HG02678 (cell line): Measurements from ENCODE around the gene SKIC8.

Experiments used
- ATAC-seq: cut with Tn5 transposase; IDR thresholded peaks from one replicate; pipeline ENCODE4 v1.9.1; 2021; ENCODE audit warnings: mild to moderate bottlenecking, moderate library complexity; ENCODE audit not compliant: unreplicated experiment

The SKIC8 gene

DNA sequence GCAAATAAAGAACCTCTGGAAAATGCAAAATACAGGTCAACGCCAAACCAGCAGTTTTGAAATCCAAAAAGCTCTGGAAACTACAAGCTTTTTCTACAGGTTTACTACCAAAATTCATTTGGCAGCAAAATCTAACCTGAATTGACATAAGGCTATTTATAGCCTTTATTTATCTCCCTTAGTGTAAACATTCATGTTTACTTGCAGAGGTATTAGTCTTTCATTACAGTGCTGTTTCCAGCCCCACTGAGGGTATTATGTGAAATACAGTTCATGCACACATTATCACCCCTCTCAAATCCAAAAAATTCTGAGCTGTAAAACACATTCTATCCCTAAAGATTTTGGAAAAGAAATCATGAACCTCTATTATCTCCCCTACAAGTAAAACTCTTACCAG is 7.2 kb downstream of the SKIC8 start:
- ATAC-seq = no peak

DNA sequence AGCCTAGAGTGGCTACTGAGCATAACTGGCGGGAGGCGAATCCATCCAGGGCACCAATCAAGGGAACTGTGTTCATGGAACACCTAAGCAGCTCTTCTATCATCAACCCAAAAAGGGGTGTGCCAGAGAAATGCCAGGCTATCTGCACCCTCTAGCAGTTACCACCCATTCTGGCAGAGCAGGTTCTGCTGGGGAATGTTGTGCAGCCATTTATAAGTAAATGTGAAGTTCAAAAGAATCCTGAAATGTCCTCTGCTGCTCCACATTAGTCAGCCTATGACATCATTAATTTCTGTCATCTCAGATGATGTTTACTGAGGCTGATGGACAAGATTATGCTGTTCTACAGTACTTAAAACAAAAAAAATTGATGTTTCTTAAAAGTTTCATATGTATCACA is 7.7 kb downstream of the SKIC8 start:
- ATAC-seq = no peak

DNA sequence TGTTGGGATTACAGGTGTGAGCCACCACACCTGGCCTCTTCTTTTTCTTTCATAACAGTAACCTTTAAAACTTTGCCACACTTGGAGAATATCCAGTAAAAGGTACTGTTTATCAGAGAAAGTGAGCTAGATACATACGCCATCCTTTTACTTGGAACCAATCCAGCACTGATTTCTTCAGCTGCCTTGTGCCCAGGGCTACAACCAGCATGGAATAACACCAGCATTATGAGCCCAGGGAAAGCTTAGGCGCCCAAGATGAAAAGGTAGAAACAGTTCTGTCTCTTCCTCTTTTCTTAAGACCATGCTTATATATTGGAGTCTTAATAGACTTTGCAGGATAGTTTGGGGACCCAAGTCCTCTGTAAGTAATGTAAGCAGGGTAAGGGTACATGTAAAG is 8.4 kb downstream of the SKIC8 start:
- no peak for ATAC-seq

- ATAC-seq = no peak
These were observed 9.2 kb downstream of the SKIC8 start for GRCh38 chr15:78290222-78290621.

DNA sequence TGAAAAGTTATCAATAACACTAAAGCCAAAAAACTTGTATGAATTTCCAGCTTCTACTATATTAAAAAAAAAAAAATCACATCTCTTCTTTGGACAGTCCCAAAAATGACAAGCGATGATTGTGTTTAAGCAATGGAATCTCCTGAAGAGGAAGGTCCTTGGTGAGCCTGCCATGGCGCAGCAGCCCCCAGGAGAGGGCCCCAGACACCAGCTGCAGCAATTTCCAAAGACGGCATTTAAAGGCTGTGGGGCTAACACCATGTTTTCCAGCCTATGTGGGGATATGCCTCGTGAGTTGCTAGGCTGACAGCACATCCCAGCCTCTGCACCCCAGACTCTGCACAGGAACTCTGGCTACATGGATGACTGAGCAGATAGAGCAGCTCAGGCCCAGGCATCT is 14.7 kb downstream of the SKIC8 start:
- ATAC-seq = no peak

DNA sequence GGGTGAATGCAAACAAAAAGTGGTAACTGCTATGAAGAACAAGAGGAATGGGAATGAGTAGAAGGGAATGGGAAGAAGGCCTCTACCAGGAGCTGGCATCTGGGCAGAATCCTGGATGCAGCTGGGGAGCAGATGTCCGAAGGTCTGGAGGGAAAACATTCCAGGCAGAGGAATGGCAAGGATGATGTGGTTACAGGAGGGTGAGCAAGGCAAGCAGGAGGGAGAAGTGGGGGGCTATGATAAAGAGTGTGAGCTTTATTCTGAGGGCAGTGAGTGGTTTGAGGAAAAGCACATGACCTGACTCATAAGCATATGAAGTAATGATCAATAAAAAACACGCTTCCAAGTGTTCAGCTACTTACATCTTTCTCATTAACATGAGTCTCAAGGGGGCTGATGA is 17.1 kb downstream of the SKIC8 start:
- no peak for ATAC-seq

DNA sequence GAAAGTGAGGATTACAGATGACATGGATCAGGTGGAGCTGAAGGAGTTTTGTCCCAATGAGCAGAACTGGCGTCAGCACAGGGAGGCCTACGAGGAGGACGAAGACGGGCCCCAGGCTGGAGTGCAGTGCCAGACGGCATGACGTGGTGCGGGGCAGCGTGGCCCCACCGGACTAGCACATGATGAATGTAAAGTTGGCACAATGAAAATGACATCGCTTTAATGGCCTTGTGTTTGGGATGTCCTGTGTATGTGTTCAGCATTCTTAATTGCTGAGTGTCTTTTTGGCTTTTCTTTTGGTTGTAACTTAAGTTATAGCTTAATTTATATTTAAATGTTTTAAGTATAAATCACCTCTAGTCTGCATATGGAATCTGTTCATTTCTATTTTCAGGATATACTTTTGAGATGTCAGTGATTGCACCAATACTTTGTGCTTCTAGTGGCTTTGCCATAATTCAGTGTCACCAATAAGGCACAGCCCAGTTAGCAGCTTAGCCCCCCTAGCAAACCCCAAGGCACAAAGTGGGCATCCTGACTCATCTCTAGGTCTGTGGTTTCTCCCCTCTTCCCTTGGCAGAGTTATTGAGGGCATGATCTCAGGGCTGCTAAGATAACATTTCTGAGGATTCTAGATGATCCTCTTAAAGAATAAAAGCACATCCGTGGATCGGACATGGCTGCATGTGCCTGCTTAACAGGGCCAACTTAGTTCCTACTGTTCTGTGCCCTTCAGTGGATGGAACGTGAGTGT is 18.9 kb downstream of the SKIC8 start:
- no peak for ATAC-seq

DNA sequence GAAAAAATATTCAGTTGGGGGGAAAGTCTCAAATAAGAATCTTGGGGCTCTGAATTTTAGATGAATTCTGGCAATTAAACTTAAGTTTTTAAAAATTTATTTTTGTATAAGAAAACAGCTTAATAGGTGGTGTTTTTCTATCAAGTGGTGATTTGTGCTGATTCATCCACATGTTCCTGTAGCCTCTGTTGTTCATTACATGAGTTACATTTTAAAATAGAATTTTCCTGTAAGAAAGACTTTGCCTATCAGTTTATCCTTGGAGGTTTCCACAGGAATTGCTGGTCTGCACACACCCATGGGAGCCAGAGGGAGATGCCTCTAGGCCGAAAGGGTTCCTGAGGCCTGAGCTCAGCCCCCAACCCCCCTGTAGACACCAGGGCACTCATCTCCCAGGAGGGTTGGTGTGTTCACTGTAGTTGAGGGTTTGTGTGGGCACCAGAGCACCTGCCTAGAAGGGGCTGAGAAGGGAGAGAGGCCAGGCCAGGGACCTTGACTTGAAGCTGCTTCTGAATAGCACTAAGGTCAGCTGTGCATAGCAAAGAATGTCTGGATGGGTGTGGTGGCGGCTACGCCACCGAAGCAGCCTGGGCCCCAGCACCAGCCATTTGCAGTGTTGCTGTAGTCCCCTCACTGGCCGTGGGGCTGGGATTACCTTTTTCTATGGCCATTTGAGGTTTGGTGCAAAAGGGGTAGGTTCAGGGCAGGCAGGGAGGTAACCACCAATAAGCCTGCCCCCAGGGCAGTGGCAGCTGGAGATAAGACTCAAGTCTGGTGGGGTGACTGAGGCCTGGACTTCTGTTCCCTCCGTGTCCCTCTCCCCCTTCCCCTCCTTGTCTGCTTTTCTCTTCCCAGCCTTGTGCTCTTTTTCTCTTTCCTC is 23.1 kb downstream of the SKIC8 start:
- no peak for ATAC-seq

DNA sequence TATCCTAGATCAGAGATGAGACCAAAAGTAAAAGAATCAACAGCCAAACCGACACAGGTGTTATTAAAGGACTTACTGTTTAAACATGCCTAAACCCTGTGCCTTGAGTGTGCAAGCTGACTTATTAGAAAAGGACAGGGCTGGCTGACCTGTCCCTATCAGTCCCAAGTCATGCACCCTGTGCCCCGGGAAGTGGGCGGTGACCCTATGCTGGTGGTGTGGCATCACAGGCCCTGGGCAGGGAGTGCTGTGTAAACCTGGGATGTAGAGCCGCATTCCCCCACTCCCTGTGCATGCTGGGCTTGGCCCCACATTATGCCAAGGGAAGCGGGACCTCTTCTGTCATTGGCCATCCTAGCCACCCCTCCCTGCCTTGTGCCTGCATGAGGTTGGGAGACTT is 24.4 kb downstream of the SKIC8 start:
- ATAC-seq = no peak

- ATAC-seq = no peak
These were observed 26.6 kb downstream of the SKIC8 start for GRCh38 chr15:78272776-78273175.

DNA sequence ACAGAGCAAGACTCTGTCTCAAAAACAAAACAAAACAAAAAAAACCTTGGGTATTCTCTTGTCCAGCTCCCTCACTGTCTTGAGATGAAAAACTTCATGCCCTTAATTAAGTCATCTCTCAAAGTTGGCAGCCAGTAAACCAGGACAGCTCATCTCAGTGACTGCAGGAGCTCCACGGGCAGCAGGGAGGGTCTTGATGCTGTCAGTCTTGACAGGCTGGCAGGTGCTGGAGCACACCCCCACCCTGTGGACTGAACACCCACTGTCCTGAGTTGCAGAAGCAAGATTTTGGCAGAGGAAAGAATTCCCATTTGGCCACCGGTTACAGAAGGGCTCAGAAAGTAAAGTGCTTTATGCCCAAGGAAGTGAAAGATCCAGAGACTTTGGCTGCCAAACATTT is 27.1 kb downstream of the SKIC8 start:
- no peak for ATAC-seq

DNA sequence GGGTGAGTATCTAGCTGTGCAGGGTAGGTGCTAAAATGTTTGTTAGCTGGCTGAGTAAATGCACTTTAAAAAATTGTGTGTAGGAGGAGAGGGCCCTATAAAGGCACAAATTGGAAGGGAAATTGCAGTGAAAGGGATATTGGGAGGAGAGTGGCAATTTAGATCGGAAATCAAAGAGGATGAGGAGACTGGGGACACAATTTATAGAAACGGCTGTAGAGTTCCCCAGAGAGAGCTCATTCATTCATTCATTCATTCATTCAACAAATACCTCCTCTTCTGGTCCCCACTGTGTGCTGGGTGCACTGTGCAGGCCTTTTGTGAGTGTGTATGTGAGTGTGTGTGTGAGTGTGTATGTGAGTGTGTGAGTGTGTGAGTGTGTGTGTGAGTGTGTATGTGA is 32.6 kb downstream of the SKIC8 start:
- no peak for ATAC-seq

GRCh38 chr15:78266229-78266628 is 33.2 kb downstream of the SKIC8 start:
- no peak for ATAC-seq

DNA sequence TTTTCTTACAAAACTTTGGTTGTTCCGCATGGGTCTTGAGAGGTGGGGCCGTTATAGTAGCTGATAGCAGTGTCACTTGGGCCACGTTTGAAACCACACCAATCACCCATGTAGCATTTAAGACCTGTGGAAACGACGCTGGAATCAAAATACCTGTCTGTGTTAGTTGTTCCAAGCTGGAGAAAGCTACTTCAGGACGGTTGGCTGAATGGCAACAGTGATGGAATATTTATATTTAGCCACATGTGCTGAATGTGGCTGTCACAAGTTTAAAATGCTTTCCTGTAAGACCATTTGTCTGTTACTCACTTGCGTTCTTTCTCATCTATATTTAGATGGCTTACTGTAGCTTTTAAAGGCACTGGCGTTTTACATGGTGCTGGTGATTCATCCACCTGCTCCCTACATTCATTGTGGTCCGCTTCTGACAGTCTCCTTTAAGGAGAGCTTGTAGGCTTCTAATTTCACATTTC is 33.6 kb downstream of the SKIC8 start:
- ATAC-seq = no peak

DNA sequence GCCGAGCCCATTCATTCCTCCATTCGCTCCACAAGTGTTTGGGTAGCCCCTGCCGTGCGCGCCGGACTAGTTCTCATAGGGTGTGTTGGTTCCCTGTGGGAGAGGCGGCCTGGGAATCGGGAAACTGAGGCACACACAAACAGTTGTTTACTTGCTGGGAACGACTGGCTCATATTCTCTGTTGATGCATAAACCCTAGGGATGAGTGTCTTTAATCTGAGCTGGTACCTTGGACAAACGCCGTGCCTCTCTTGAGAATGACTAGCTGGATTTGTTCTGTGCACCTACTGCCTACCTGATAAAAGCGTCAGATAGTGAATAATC is 34.3 kb downstream of the SKIC8 start:
- no peak for ATAC-seq

DNA sequence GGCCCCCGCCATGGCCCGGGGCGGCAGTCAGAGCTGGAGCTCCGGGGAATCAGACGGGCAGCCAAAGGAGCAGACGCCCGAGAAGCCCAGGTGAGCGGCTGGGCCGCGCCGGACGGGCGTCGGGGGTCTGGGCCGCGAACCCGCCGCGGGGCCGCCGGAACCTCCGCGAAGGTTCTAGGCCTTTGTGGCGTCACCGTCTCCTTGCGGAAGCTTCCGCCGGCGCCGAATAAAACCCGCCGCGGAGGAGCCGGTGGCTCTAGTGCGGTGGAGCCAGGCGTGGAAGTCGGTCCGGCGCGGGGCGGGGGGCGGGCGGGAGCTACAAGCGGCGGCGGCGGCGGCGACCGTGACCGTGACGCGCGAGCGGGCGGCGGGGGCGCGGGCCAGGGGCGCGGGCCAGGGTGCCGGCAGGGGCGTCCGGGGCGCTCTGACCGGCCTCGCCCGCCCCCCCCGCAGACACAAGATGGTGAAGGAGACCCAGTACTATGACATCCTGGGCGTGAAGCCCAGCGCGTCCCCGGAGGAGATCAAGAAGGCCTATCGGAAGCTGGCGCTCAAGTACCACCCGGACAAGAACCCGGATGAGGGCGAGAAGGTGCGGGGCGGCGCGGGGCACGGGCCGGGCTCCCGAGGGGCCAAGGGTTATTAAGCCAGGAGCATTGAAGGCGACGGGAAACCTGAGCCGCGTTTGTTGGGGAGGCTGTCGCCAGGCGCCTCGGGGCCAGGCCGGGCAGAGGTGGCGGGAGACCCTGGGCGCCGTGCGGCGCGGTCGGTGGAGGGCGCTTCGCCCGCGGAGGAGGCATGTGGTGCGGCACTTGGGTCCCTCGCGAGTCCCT is 34.9 kb downstream of the SKIC8 start, which contains the start of gene DNAJA4:
Gene DNAJA4 (plus strand): TSS at position 259 of the 833 bp plus-strand sequence. CDS start 202 bp downstream, at position 461.
- no peak for ATAC-seq

GRCh38 chr15:78263907-78264303 is 35.5 kb downstream of the SKIC8 start:
- ATAC-seq = no peak

DNA sequence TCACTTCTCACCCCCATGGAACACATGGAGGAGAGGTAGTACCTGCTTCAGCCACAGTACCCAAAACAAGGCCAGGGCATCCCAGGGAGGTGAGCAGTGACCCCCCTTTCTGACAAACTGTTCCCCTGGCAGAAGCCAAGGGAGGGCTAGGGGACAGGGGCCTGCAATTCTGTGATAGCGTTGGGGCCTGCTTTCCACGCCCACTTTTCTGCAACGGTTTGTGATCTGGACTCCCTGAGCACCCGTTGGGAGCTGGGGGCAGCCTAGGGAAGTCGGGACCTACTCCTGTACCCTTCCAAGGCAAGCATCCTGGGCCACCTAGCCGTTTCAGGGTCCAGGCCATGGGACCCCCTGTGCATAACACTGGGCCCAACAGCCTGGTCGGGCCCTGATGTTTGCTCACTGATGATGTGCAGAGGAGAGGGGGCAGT is 36.0 kb downstream of the SKIC8 start:
- no peak for ATAC-seq

- ATAC-seq = no peak
These were observed 38.3 kb downstream of the SKIC8 start for GRCh38 chr15:78261062-78261461.

GRCh38 chr15:78260489-78260888 is 38.9 kb downstream of the SKIC8 start:
- ATAC-seq = no peak

- no peak for ATAC-seq
These were observed 40.2 kb downstream of the SKIC8 start for GRCh38 chr15:78259232-78259631.
